Activated T-helper 9 cell treated with anti-CD3 and anti-CD28 coated beads, Interleukin-2, amount 50 U/mL, for 16 hours (primary cell): ENCODE data around the gene TFAP2A.

Experiments used
- DNase-seq: peaks from one replicate; pipeline ENCODE4 v3.0.0-alpha.2; 2020; ENCODE audit warnings: low read depth

The TFAP2A gene

GRCh38 chr6:10382728-10383330 is 32.0 kb downstream of the TFAP2A start:
- DNase-seq: no peak

DNA sequence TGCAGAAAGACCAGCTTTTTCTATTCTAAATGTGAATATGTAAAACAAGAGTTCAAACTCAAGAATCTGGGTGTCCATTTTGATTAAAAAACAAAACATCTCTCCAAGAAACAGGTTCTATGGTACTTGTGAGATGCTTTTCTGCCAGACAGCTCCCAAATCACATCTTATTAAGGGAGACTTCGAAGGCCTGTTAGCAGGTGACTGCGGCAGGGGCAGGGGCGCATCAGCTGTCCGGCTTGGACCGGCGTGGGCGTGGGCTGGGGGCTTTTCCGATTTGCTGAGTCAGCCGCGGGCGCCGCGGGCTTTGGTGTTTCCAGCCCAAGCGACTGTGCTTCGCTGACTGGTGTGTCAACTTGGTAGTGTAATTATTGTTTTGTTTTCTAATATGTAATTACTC is 32.6 kb downstream of the TFAP2A start:
- no peak for DNase-seq

GRCh38 chr6:10381830-10382208 is 33.1 kb downstream of the TFAP2A start:
- no peak for DNase-seq

DNA sequence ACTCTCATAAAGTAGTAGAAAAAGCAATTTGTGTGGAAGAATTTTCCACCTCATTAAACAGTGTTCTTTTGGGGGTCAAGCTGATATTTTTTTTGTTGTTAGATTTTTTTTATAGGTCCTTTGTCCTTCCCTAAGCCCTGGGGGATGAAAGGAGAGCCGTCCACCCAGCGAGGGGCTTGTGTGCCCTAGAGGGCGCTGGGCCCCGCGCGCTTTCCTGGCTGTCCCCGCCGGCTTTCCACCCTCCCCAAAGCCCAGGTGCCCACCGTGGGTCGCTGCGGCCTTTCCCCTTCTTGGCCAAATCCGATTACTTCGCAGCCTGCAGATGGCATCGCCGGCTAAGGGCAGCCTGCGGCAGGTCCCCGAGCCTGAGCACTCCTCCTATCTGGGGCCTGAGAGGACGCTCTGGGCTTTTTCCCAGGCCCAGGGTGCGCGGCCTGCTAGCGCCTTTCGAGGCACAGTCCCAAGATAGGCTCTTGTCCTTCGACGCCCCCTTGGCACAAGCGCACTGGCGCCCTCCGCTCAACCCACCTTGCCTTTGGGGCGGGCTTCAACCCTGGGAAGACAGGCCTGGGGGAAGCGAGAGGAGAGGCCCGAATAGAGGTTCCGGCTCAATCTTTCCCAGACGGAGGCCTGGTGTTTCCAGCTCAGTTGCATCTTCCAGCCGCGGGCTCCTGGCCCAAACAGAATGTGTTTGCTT is 33.6 kb downstream of the TFAP2A start:
- DNase-seq: no peak

GRCh38 chr6:10375391-10375969 is 39.4 kb downstream of the TFAP2A start:
- no peak for DNase-seq

DNA sequence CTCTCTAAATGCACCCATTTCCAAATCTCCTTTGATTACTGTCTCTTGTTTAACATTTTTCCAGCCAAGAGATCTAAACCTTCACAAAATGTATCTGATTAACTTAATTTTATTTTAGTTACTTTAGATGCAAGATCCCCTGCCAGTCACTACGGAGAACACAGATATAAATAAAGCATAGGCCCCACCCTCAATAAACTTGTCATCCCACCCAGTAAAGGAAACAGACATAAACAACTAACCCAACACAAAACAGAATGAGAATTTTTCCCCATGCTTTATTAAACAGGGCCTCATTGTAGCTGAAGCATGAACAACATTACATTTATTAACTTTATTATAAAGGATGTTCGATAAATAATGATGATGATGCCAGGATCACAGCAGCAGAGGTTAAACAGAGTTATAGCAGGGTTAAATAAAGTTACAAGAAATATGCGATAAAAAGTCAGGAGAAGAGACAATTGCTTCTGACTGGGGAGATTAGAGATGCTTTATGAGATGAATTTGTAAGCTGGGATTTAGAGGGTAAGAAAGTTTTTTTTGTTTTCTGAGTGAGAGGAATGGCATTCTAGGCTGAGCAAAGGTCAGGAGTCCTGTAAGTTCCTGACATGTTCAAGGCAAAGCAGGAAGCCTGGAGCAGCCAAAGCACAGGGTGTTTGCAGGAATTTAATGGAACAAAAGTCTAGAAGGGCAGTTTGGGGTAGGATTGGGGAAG is 41.1 kb downstream of the TFAP2A start:
- DNase-seq: no peak

- no peak for DNase-seq
Observed at GRCh38 chr6:10369896-10370295, 45.0 kb downstream of the TFAP2A start.

DNA sequence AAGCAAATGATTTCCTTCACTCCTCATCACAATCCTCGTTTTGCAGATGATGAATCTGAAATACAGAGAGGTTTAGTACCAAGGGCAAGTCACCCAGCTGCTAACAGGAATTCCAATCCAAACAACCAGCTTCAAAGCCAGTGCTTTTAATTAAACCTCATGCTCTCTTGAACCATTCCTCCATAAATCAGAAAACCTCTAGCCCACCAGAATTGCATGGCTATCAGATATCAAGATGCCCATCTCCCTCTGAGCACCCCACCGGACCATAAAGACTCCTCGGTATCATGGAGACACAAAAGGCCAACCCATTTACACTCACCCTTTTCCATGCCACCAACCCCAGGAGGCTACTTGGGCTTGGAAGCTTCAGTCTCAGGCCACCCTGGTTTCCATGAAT is 46.0 kb downstream of the TFAP2A start:
- no peak for DNase-seq

GRCh38 chr6:10363911-10364310 is 51.0 kb downstream of the TFAP2A start:
- DNase-seq: no peak

GRCh38 chr6:10362300-10362699 is 52.6 kb downstream of the TFAP2A start:
- no peak for DNase-seq

GRCh38 chr6:10361428-10361827 is 53.4 kb downstream of the TFAP2A start:
- DNase-seq: no peak

DNA sequence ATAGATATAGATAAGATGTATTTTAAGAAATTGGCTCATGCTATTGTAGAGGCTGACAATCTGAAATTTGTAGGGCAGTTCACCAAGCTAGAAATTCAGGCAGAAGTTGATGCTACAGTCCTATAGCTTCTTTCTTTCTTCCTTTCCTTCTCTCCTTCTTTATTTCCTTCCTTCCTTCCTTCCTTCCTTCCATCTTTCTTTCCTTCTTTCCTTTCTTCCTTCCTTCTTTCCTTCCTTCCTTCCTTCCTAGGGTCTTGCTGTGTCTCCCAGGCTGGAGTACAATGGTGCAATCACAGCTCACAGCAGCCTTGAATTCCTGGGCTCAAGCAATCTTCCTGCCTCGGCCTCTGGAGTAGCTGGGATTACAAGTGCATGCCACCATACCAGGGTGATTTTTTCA is 55.3 kb downstream of the TFAP2A start:
- no peak for DNase-seq

DNA sequence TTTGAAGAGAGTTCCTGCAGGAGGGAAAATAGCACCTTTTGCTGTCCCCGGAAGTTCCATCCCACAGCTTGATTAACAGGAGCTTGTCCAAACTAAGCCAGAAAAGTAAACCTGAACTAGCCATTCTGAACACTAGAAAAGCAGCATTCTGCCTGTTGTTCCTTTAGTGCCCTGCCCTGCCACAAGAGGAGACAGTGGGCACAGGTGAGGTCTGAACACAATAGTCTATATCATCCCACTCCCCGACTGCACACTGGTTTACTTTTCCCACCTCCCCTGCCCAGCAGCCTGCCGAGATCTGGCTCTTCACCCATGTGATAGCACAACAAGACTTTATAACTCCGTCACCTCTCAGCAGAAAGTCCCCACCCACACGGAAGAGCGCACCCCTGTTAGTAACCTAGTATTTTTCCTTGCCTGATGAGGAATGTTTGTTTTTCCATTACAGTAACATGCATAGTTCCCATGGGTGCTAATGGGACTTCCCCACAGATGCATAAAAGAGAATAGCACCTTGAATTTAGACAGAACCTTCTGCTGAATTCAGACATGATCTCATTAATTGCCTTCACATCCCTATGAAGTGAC is 59.7 kb downstream of the TFAP2A start:
- no peak for DNase-seq

- no peak for DNase-seq
Observed at GRCh38 chr6:10351791-10352190, 63.1 kb downstream of the TFAP2A start.

- no peak for DNase-seq
Observed at GRCh38 chr6:10350720-10351119, 64.2 kb downstream of the TFAP2A start.

GRCh38 chr6:10347561-10348327 is 67.1 kb downstream of the TFAP2A start:
- DNase-seq: no peak
